Right lobe of liver (tissue), 6 donors: ENCODE data around the gene POPDC2. TPM values are rescaled to one million over a fixed set of nuclear protein-coding genes. Genes with fewer than 3 reads are reported as not detected.

Source experiments
- ATAC-seq, 4 donors: fragments of 200-7000 bp; cut with Tn5 transposase; one replicate each; pipeline ENCODE4 v1.9.1; 2020; ENCODE audit warnings: mild to moderate bottlenecking in 4 of 4, moderate library complexity in 4 of 4
- DNase-seq, 3 donors: peaks; one replicate each; pipeline ENCODE4 v3.0.0-alpha.2; 2020
- H3K27ac ChIP-seq, 3 donors: fragments of 200-600 bp; one replicate each; pipeline ENCODE4 v1.8.0; 2022
- H3K27me3 ChIP-seq, 2 donors: fragments of 200-600 bp; one replicate each; pipeline ENCODE4 v1.8.0; 2022
- H3K36me3 ChIP-seq, 4 donors: fragments of 200-600 bp; sonication (generic) in 1 of 4; one replicate each; pipeline versions ENCODE4 v1.5.1 to v1.8.0; 2017 to 2022; ENCODE audit warnings: control low read depth in 1 of 4
- H3K4me1 ChIP-seq, 4 donors: fragments of 200-600 bp; sonication (generic) in 1 of 4; one replicate each; pipeline versions ENCODE4 v1.5.1 to v1.8.0; 2017 to 2022; ENCODE audit warnings: control low read depth in 1 of 4
- H3K4me3 ChIP-seq, 3 donors: fragments of 200-600 bp; one replicate each; pipeline ENCODE4 v1.8.0; 2022
- H3K9me3 ChIP-seq, 4 donors: fragments of 200-600 bp; sonication (generic) in 1 of 4; one replicate each; pipeline versions ENCODE4 v1.5.1 to v1.8.0; 2017 to 2022; ENCODE audit warnings: control low read depth in 1 of 4
- CTCF ChIP-seq, 4 donors: fragments of 200-600 bp in 3 of 4; fragments of 450-650 bp in 1 of 4; IDR thresholded peaks; one replicate each; pipeline versions ENCODE4 v1.5.1 to v1.8.0; 2016 to 2022; ENCODE audit warnings: antibody characterized with exemption in 4 of 4, mild to moderate bottlenecking in 2 of 4
- POLR2A ChIP-seq: fragments of 450-650 bp; IDR thresholded peaks from one replicate; pipeline ENCODE4 v1.6.1; 2017; ENCODE audit warnings: antibody characterized with exemption, mild to moderate bottlenecking
- WGBS: methylation state at CpG from one replicate; pipeline ENCODE4 v1.1.6; 2018; ENCODE audit warnings: low coverage, low lambda C conversion rate; ENCODE audit not compliant: insufficient coverage; ENCODE audit errors: missing lambda C conversion rate; 5-methylcytosine and 5-hydroxymethylcytosine counted together
- intact Hi-C, 2 donors: fragments of 100-400 bp; cut with DNase I; formaldehyde crosslinking; loops; one replicate each; pipeline versions ENCODE4 v1.11.2 to v1.14.1; 2022
- total RNA-seq, 6 experiments: library from RNA; depleted of rRNA in 2 of 6; stranded (reverse); fragments of >200 nt in 2 of 6; fragmentation: NEBNext Ultra II Directional in 3 of 6; extraction: Animal tissue kit (Norgen Biotek cat#: 25700) in 3 of 6; gene quantifications; one replicate each; pipeline versions ENCODE4 v1.1.0 to v1.2.4, GENCODE V29; 2016 to 2023
- donor health status: DM: no; HTN: yes; CAD: no.
- donor health status: DM: no; HTN: no; CAD: no.
- donor health status: DM: no; HTN: no; CAD: no.
- donor health status: DM: no; HTN: yes; CAD: no.
- donor health status: DM: no; HTN: yes; CAD: no.

POPDC2 gene
- total RNA-seq, 6 experiments from 2014 or later: 0.43 to 0.92 (median 0.68) TPM

GRCh38 chr3:119599558-119600174 is 60.7 kb downstream of the POPDC2 start:
- TF ChIP-seq CTCF (IDR thresholded peaks at IDR 0.05): no peak
- TF ChIP-seq POLR2A: no peak
- H3K9me3 ChIP-seq: no peaks in the 10 kb centered on the region
- H3K4me1 ChIP-seq: peaks cover 0 to 24% (median 10%) of the 10 kb centered on the region in 4 donors
- no peaks in the 10 kb centered on the region for H3K27me3 ChIP-seq
- H3K4me3 ChIP-seq: no peak overlapping the region
- WGBS: 85% methylated on average over 5 of the region's 6 CpGs
- ATAC-seq (no peak), DNase-seq (no peak)
- H3K27ac ChIP-seq: no peak overlapping the region
- H3K36me3 ChIP-seq: no peaks in the 10 kb centered on the region
- intact Hi-C loops: no loop called here

- peak; percentile 54 to 74 (median 70) for ATAC-seq
- peak overlapping the region in 1 of 3 donors; percentile 15 for H3K4me3 ChIP-seq
- intact Hi-C loops: no loop called here
These were observed 61.8 kb downstream of the POPDC2 start for GRCh38 chr3:119598410-119599098.

GRCh38 chr3:119597548-119598288 is 62.7 kb downstream of the POPDC2 start, which contains the start of gene PLA1A:
TSS of gene PLA1A (plus strand) at chr3:119597885. CDS start at chr3:119597914, 29 bp downstream.
- H3K36me3 ChIP-seq: no peaks in the 10 kb centered on the region
- WGBS: 21% methylated on average over 7 of the region's 7 CpGs
- intact Hi-C loops: no loop called here

More at GRCh38 chr3:119598410-119599098, 61.8 kb downstream of the POPDC2 start:
- no peak for DNase-seq
- Histone ChIP-seq H3K36me3 (no peaks in the 10 kb centered on the region), H3K4me1 (peaks cover 0 to 24% (median 10%) of the 10 kb centered on the region in 4 donors), H3K9me3 (no peaks in the 10 kb centered on the region), H3K27ac (peak overlapping the region in 2 of 3 donors; percentile 10 to 87), H3K27me3 (no peaks in the 10 kb centered on the region)
- WGBS: 80% methylated on average over 1 of the region's 1 CpG
- TF ChIP-seq POLR2A: no peak
- TF ChIP-seq CTCF (IDR thresholded peaks at IDR 0.05): no peak

More at GRCh38 chr3:119597548-119598288, 62.7 kb downstream of the POPDC2 start, which contains the start of gene PLA1A:
- TF ChIP-seq CTCF (IDR thresholded peaks at IDR 0.05) (no peak), POLR2A (peak; percentile 22)
- Histone ChIP-seq H3K9me3 (no peaks in the 10 kb centered on the region), H3K27me3 (no peaks in the 10 kb centered on the region), H3K4me1 (peaks cover 0 to 24% (median 10%) of the 10 kb centered on the region in 4 donors), H3K27ac (peak within 1 kb of the TSS; percentile 45 to 87 (median 51)), H3K4me3 (peak within 1 kb of the TSS in 2 of 3 donors; percentile 15 to 19)
- DNase-seq (no peak), ATAC-seq (peak; percentile 78 to 86 (median 80))
